Naive thymus-derived CD4-positive, alpha-beta T cell (primary cell): Measurements from ENCODE around the gene EPHB1. TPM values are rescaled to one million over a fixed set of nuclear protein-coding genes. Genes with fewer than 3 reads are reported as not detected.

Experiments
- ATAC-seq: fragments of 150-1000 bp; cut with Tn5 transposase; 2 replicates; pipeline ENCODE4 v1.10.0; 2021; ENCODE audit warnings: mild to moderate bottlenecking, moderate library complexity
- CTCF ChIA-PET: fragments of 350-600 bp; sonication (Branson Sonifier 250); formaldehyde crosslinking; loops from one replicate; lab custom pipeline; 2021; ENCODE audit warnings: antibody characterized with exemption; lab: Charles Lee
- POLR2A ChIA-PET: fragments of 350-600 bp; sonication (Branson Sonifier 250); formaldehyde crosslinking; loops from one replicate; lab custom pipeline; 2021; ENCODE audit warnings: antibody characterized with exemption, inconsistent platforms; lab: Charles Lee
- DNase-seq, 9 donors: peaks; one replicate each; pipeline versions ENCODE4 v3.0.0 to v3.0.0-alpha.2; 2020 to 2022; ENCODE audit warnings: mixed read lengths in 1 of 9
- H3K27ac ChIP-seq: one replicate; pipeline ENCODE4 v1.7.0; 2013; ENCODE audit warnings: mild to moderate bottlenecking, low read depth, low read length, moderate library complexity
- H3K27me3 ChIP-seq, 2 donors: one replicate each; pipeline ENCODE4 v1.7.0; 2013; ENCODE audit warnings: low read length in 2 of 2, mild to moderate bottlenecking in 2 of 2, moderate library complexity in 2 of 2; ENCODE audit not compliant: control insufficient read depth in 2 of 2, insufficient read depth in 2 of 2
- H3K36me3 ChIP-seq, 3 experiments: 1 replicate in 2 of 3; 2 replicates in 1 of 3; pipeline ENCODE4 v1.7.0; 2013; ENCODE audit warnings: low read length in 3 of 3, mild to moderate bottlenecking in 3 of 3, moderate library complexity in 1 of 3; ENCODE audit not compliant: insufficient read depth in 3 of 3, control insufficient read depth in 2 of 3
- H3K4me1 ChIP-seq, 2 donors: one replicate each; pipeline ENCODE4 v1.7.0; 2013; ENCODE audit warnings: low read length in 2 of 2, mild to moderate bottlenecking in 2 of 2, moderate library complexity in 1 of 2; ENCODE audit not compliant: control insufficient read depth in 2 of 2, insufficient read depth in 2 of 2
- H3K4me3 ChIP-seq: 2 replicates; pipeline ENCODE4 v1.7.0; 2013; ENCODE audit warnings: mild to moderate bottlenecking, low read length
- H3K9me3 ChIP-seq, 3 experiments: 1 replicate in 2 of 3; 2 replicates in 1 of 3; pipeline ENCODE4 v1.7.0; 2013; ENCODE audit warnings: low read length in 3 of 3; ENCODE audit not compliant: control insufficient read depth in 2 of 3
- H3K27ac Mint-ChIP-seq, 9 donors: one replicate each; pipeline ENCODE4 v1.8.0; 2020 to 2022; ENCODE audit warnings: mixed read lengths in 9 of 9, mild to moderate bottlenecking in 8 of 9, moderate library complexity in 5 of 9, inconsistent platforms in 2 of 9
- H3K27me3 Mint-ChIP-seq, 5 donors: one replicate each; pipeline ENCODE4 v1.8.0; 2021 to 2022; ENCODE audit warnings: mixed read lengths in 5 of 5, mild to moderate bottlenecking in 1 of 5
- H3K36me3 Mint-ChIP-seq, 5 donors: one replicate each; pipeline ENCODE4 v1.8.0; 2020 to 2022; ENCODE audit warnings: mixed read lengths in 5 of 5, mild to moderate bottlenecking in 3 of 5, inconsistent platforms in 1 of 5
- H3K4me1 Mint-ChIP-seq, 7 donors: one replicate each; pipeline ENCODE4 v1.8.0; 2020 to 2022; ENCODE audit warnings: mixed read lengths in 7 of 7, mild to moderate bottlenecking in 3 of 7, inconsistent platforms in 1 of 7
- H3K4me3 Mint-ChIP-seq, 10 donors: one replicate each; pipeline ENCODE4 v1.8.0; 2020 to 2022; ENCODE audit warnings: mild to moderate bottlenecking in 10 of 10, mixed read lengths in 10 of 10, moderate library complexity in 6 of 10, inconsistent platforms in 2 of 10
- H3K9me3 Mint-ChIP-seq, 11 donors: one replicate each; pipeline ENCODE4 v1.8.0; 2020 to 2022; ENCODE audit warnings: mixed read lengths in 11 of 11, mild to moderate bottlenecking in 4 of 11, inconsistent platforms in 1 of 11, moderate library complexity in 1 of 11
- intact Hi-C, 2 donors: fragments of 100-400 bp; cut with micrococcal nuclease; formaldehyde crosslinking; loops; one replicate each; pipeline ENCODE4 v1.15.1; 2023
- polyA plus RNA-seq, 2 donors: library from polyadenylated mRNA; unstranded; fragments of 300-500 nt; fragmentation: Illumina TruSeq; gene quantifications; one replicate each; pipeline ENCODE4 v1.2.3, GENCODE V29; 2021
- total RNA-seq, 6 experiments: library from RNA in 5 of 6; stranded (reverse) in 5 of 6; gene quantifications; 1 replicate in 5 of 6; 2 replicates in 1 of 6; pipeline ENCODE4 v1.2.3 and lab custom pipeline; 2021 to 2026

EPHB1 gene
- total and polyA plus RNA-seq, 7 experiments from 2014 or later = 1.6 to 2.2 (median 1.8) TPM; not detected in 4

- Histone ChIP-seq H3K27ac (no peak overlapping the region), H3K27me3 (no peaks in the 10 kb centered on the region), H3K36me3 (no peaks in the 10 kb centered on the region), H3K9me3 (no peaks in the 10 kb centered on the region), H3K4me3 (no peak overlapping the region), H3K4me1 (no peaks in the 10 kb centered on the region)
- Mint-ChIP-seq H3K27me3 (peaks cover 0 to 10% (median 0%) of the 10 kb centered on the region in 5 donors), H3K36me3 (no peaks in the 10 kb centered on the region), H3K4me1 (no peaks in the 10 kb centered on the region), H3K4me3 (no peak overlapping the region), H3K27ac (no peak overlapping the region), H3K9me3 (peaks cover 0 to 7% (median 0%) of the 10 kb centered on the region in 11 donors)
- ATAC-seq (no peak), DNase-seq (no peak)
- intact Hi-C loops = no loop called here
- ChIA-PET CTCF (no interaction called here), POLR2A (no interaction called here)
These were observed 142.4 kb downstream of the EPHB1 start for GRCh38 chr3:134937256-134938028.

DNA sequence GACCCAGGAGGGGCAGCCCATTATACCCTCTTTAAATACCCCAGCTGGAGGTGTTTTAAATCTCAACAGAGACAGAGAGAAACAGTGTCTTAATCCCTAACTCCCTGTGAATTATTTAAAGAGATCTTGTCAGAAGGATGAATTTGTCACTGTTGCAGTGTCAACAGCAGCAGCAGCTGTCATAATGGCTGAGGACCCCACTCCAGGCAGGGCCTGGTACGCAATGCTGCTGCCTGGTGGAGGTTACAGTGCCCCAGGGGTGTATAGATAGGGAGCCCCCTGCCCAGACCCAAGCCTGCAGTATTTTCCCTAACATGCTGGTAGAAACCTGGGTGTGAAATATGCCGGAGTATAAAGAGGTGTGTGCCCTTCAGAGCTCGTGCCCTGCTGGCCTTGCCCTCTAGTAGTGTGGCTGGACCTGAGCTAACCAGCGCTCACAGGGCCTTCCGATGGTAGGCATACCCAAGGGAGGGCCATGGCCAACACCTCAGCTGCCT lies 143.0 kb downstream of the EPHB1 start:
- ChIA-PET POLR2A (no interaction called here), CTCF (no interaction called here)
- peaks cover 0 to 10% (median 0%) of the 10 kb centered on the region in 5 donors for H3K27me3 Mint-ChIP-seq
- Histone ChIP-seq H3K36me3 (no peaks in the 10 kb centered on the region), H3K27ac (no peak overlapping the region), H3K9me3 (no peaks in the 10 kb centered on the region), H3K27me3 (no peaks in the 10 kb centered on the region), H3K4me1 (no peaks in the 10 kb centered on the region), H3K4me3 (no peak overlapping the region)
- intact Hi-C loops = no loop called here
- no peaks in the 10 kb centered on the region for H3K4me1 Mint-ChIP-seq
- DNase-seq (no peak), ATAC-seq (no peak)
- H3K9me3 Mint-ChIP-seq = peaks cover 0 to 8% (median 0%) of the 10 kb centered on the region in 11 donors
- no peak overlapping the region for H3K4me3 Mint-ChIP-seq
- H3K36me3 Mint-ChIP-seq = no peaks in the 10 kb centered on the region
- H3K27ac Mint-ChIP-seq = no peak overlapping the region

DNA sequence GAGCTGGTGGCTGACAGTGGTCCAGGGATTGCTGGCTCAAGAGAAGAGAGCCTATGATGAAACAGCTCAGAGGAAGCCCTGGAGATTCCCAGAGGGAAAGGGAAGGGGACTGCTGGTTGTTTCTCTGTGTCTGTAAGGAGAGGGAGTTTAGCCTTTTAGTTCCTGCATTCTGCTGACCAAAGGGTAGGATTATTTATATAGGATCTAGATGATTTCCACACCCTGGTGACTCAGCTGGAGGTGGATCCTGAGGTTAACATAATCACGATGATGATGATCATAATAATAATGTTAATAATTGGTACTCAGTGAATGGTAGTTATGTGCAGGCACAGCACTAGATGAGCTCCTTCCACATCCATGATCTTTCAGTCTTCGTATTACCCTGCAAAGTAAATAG lies 144.9 kb downstream of the EPHB1 start:
- H3K4me3 Mint-ChIP-seq = no peak overlapping the region
- ATAC-seq = no peak
- CTCF ChIA-PET = no interaction called here

DNA sequence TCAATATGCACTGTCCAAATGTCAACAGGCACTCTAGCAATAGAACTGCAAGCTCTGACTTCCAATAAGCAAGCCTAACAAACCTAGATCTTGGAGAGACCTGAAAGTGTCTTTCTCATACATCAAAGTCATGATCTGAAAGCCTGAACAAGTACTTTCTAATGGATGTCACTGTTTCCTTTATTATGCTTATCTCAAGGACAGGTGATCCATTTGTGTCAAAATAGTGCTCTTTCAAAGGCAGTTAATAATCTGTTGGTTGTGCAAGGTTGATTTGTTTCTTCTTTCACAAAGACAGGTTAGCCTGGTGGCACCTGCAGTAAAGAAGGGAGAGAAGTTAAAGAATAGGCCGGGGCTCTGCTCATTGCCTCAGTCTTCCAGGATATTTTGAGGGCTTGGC lies 146.8 kb downstream of the EPHB1 start:
- Mint-ChIP-seq H3K27ac (no peak overlapping the region), H3K4me1 (no peaks in the 10 kb centered on the region), H3K27me3 (peaks cover 0 to 10% (median 4%) of the 10 kb centered on the region in 5 donors), H3K36me3 (no peaks in the 10 kb centered on the region), H3K4me3 (no peak overlapping the region), H3K9me3 (peaks cover 0 to 8% (median 0%) of the 10 kb centered on the region in 11 donors)
- ATAC-seq (no peak), DNase-seq (no peak)
- Histone ChIP-seq H3K4me1 (no peaks in the 10 kb centered on the region), H3K27me3 (no peaks in the 10 kb centered on the region), H3K4me3 (no peak overlapping the region), H3K9me3 (no peaks in the 10 kb centered on the region), H3K36me3 (no peaks in the 10 kb centered on the region), H3K27ac (no peak overlapping the region)
- POLR2A ChIA-PET = no interaction called here
- intact Hi-C loops = no loop called here
- CTCF ChIA-PET = no interaction called here

More for the DNA sequence above, 144.9 kb downstream of the EPHB1 start:
- intact Hi-C loops = no loop called here
- Mint-ChIP-seq H3K27ac (no peak overlapping the region), H3K27me3 (peaks cover 0 to 10% (median 4%) of the 10 kb centered on the region in 5 donors), H3K36me3 (no peaks in the 10 kb centered on the region), H3K9me3 (peaks cover 0 to 8% (median 0%) of the 10 kb centered on the region in 11 donors), H3K4me1 (no peaks in the 10 kb centered on the region)
- no peaks in the 10 kb centered on the region for H3K4me1 ChIP-seq
- no peaks in the 10 kb centered on the region for H3K9me3 ChIP-seq
- no peaks in the 10 kb centered on the region for H3K27me3 ChIP-seq
- POLR2A ChIA-PET = no interaction called here
- DNase-seq = no peak
- H3K4me3 ChIP-seq = no peak overlapping the region
- no peaks in the 10 kb centered on the region for H3K36me3 ChIP-seq
- H3K27ac ChIP-seq = no peak overlapping the region

DNA sequence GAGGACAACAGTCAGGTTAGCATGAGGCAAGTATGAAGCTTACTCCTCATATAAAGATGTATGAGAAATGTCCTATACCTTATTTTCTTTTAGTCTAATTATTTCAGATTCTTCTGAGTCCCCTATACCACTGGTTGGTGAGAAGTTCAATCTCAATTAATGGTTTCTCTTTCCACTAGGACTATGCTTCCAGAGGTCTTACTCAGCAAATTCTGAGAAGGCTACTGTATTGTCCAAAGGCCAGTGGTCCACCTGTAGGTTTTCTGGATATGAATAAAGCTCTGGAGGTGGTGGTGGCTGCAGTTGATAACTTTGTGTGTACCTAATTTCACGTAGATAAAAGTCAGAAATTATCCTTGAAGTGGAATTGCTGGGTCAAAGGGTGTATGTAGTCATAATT lies 149.4 kb downstream of the EPHB1 start:
- Histone ChIP-seq H3K27me3 (no peaks in the 10 kb centered on the region), H3K36me3 (no peaks in the 10 kb centered on the region), H3K4me3 (no peak overlapping the region), H3K27ac (no peak overlapping the region), H3K4me1 (no peaks in the 10 kb centered on the region), H3K9me3 (no peaks in the 10 kb centered on the region)
- Mint-ChIP-seq H3K27ac (no peak overlapping the region), H3K27me3 (peaks cover 0 to 15% (median 4%) of the 10 kb centered on the region in 5 donors), H3K4me1 (no peaks in the 10 kb centered on the region), H3K36me3 (no peaks in the 10 kb centered on the region), H3K4me3 (no peak overlapping the region), H3K9me3 (peaks cover 0 to 13% (median 0%) of the 10 kb centered on the region in 11 donors)
- intact Hi-C loops = no loop called here
- ChIA-PET CTCF (no interaction called here), POLR2A (no interaction called here)
- ATAC-seq = no peak
- no peak for DNase-seq

DNA sequence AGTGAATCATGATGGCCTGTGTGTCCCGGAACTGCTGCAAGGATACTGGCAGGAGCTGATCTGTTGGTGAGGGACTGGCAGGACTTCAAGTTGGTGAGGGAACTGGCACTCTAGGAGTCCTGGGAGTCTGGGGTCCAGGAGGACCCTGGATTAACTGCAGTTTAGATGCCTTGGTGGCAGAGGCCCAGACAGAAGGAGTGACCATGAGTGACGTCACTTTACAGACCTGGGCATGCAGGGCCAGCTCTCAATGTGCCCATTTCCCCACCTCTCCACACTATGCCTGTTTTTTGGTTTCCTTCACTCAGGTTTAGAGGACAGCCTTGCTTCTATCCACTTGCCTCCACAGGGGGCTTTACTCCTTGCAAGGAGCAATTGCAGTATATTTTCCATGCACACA lies 154.1 kb downstream of the EPHB1 start:
- no peak for ATAC-seq
- Histone ChIP-seq H3K27me3 (no peaks in the 10 kb centered on the region), H3K27ac (no peak overlapping the region), H3K4me1 (no peaks in the 10 kb centered on the region), H3K9me3 (no peaks in the 10 kb centered on the region), H3K36me3 (no peaks in the 10 kb centered on the region), H3K4me3 (no peak overlapping the region)
- POLR2A ChIA-PET = no interaction called here
- H3K27ac Mint-ChIP-seq = no peak overlapping the region
- DNase-seq = no peak
- H3K36me3 Mint-ChIP-seq = no peaks in the 10 kb centered on the region
- peaks cover 0 to 8% (median 0%) of the 10 kb centered on the region in 5 donors for H3K27me3 Mint-ChIP-seq
- CTCF ChIA-PET = no interaction called here
- H3K4me1 Mint-ChIP-seq = no peaks in the 10 kb centered on the region
- intact Hi-C loops = no loop called here
- peaks cover 0 to 5% (median 0%) of the 10 kb centered on the region in 11 donors for H3K9me3 Mint-ChIP-seq
- H3K4me3 Mint-ChIP-seq = no peak overlapping the region

DNA sequence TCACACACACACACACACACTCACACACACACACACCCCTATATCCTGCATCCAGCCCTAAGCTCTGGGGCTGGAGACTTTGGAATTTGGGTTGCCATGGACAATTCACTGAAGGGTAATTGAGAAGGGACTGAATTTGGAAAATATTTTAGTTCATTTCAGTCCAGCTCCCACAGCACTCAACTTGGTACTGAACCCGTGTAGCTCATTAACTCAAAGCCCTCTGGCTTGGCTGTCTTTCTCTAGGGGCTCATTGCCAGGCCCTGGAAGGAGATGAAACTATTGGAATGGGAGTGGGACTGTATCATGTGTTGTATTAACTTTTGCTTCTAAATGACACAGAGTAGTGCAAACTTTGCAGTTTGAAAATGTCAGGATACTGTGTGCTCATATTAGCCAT lies 157.3 kb downstream of the EPHB1 start:
- H3K27me3 Mint-ChIP-seq = peaks cover 0 to 8% (median 0%) of the 10 kb centered on the region in 5 donors
- ChIA-PET POLR2A (no interaction called here), CTCF (no interaction called here)

More for the DNA sequence above, 157.3 kb downstream of the EPHB1 start:
- H3K36me3 Mint-ChIP-seq = no peaks in the 10 kb centered on the region
- no peaks in the 10 kb centered on the region for H3K4me1 Mint-ChIP-seq
- Histone ChIP-seq H3K4me3 (no peak overlapping the region), H3K27ac (no peak overlapping the region), H3K36me3 (no peaks in the 10 kb centered on the region), H3K9me3 (no peaks in the 10 kb centered on the region), H3K27me3 (no peaks in the 10 kb centered on the region), H3K4me1 (no peaks in the 10 kb centered on the region)
- H3K4me3 Mint-ChIP-seq = no peak overlapping the region
- peaks cover 0 to 5% (median 0%) of the 10 kb centered on the region in 11 donors for H3K9me3 Mint-ChIP-seq
- DNase-seq (no peak), ATAC-seq (no peak)
- intact Hi-C loops = no loop called here
- no peak overlapping the region for H3K27ac Mint-ChIP-seq
